Hematopoietic multipotent progenitor cell treated with erythropoietin and hydrocortisone succinate and interleukin-3 and kit ligand, for 6 days (in vitro differentiated cells): ENCODE results near the gene TSKS.

Source experiments
- DNase-seq: peaks from one replicate; pipeline ENCODE4 v3.0.0-alpha.2; 2015

Gene TSKS

GRCh38 chr19:49763230-49763629 is at the start of gene TSKS:
Gene TSKS, minus strand, starts transcription at chr19:49763306. Its CDS starts 59 bp downstream, at chr19:49763247.
- no peak for DNase-seq

GRCh38 chr19:49812452-49812996 is 49.4 kb upstream of the TSKS start:
- no peak for DNase-seq

- no peak for DNase-seq
Observed at GRCh38 chr19:49811328-49811727, 48.2 kb upstream of the TSKS start.

- no peak for DNase-seq
Observed at GRCh38 chr19:49809941-49810389, 46.9 kb upstream of the TSKS start.

GRCh38 chr19:49809160-49809940 is 46.2 kb upstream of the TSKS start:
- peak; percentile 79 for DNase-seq

GRCh38 chr19:49808711-49809159 is 45.6 kb upstream of the TSKS start:
- peak; percentile 96 for DNase-seq

GRCh38 chr19:49807904-49808675 is 45.0 kb upstream of the TSKS start:
- DNase-seq, result peak; percentile 15

- peak; percentile 73 for DNase-seq
Observed at GRCh38 chr19:49807058-49807903, 44.2 kb upstream of the TSKS start.

- no peak for DNase-seq
Observed at GRCh38 chr19:49806620-49806959, 43.5 kb upstream of the TSKS start.

- DNase-seq, result no peak
Observed at GRCh38 chr19:49805822-49806619, 42.9 kb upstream of the TSKS start.

GRCh38 chr19:49803529-49803856 is 40.4 kb upstream of the TSKS start:
- no peak for DNase-seq

- no peak for DNase-seq
Observed at GRCh38 chr19:49802836-49803528, 39.9 kb upstream of the TSKS start.

GRCh38 chr19:49801966-49802661 is 39.0 kb upstream of the TSKS start:
- peak; percentile 59 for DNase-seq

GRCh38 chr19:49801401-49801888 is 38.3 kb upstream of the TSKS start:
- no peak for DNase-seq

- no peak for DNase-seq
Observed at GRCh38 chr19:49800771-49801170, 37.7 kb upstream of the TSKS start.

GRCh38 chr19:49799798-49800376 is 36.8 kb upstream of the TSKS start:
- DNase-seq, result peak; percentile 21

GRCh38 chr19:49799271-49799797 is 36.2 kb upstream of the TSKS start:
- DNase-seq, result no peak

- DNase-seq, result no peak
Observed at GRCh38 chr19:49798574-49798973, 35.5 kb upstream of the TSKS start.

GRCh38 chr19:49795615-49796014 is 32.5 kb upstream of the TSKS start:
- no peak for DNase-seq

- DNase-seq, result no peak
Observed at GRCh38 chr19:49793561-49793840, 30.4 kb upstream of the TSKS start.
